GM12891 (cell line): Measurements from ENCODE around the gene SV2C.

ENCODE experiments used
- DNase-seq: peaks from one replicate; pipeline ENCODE4 v3.0.0; 2011; ENCODE audit warnings: low spot score; ENCODE audit not compliant: insufficient read length
- FAIRE-seq: peaks from 2 replicates; lab custom pipeline; 2011; peaks lifted over from hg19 to GRCh38; lab: Jason Lieb, UNC
- PAX5 ChIP-seq: IDR thresholded peaks from 2 replicates; pipeline ENCODE4 v1.6.1; 2011; ENCODE audit warnings: low read length, moderate library complexity, mild to moderate bottlenecking; ENCODE audit not compliant: insufficient read depth, severe bottlenecking
- POLR2A ChIP-seq: IDR thresholded peaks from 2 replicates; pipeline ENCODE4 v1.6.1; 2011; ENCODE audit warnings: low read depth, low read length, control low read depth
- POLR2AphosphoS5 ChIP-seq: IDR thresholded peaks from 2 replicates; pipeline ENCODE4 v1.6.1; 2011; ENCODE audit warnings: low read depth, low read length, control low read depth
- POU2F2 ChIP-seq: IDR thresholded peaks from 2 replicates; pipeline ENCODE4 v1.6.1; 2011; ENCODE audit warnings: low read depth, mild to moderate bottlenecking, control low read depth, low read length, moderate library complexity
- SPI1 ChIP-seq: IDR thresholded peaks from 2 replicates; pipeline ENCODE4 v1.6.1; 2011; ENCODE audit warnings: low read depth, low read length, control low read depth
- TAF1 ChIP-seq: IDR thresholded peaks from 2 replicates; pipeline ENCODE4 v1.6.1; 2011; ENCODE audit warnings: low read depth, low read length, control low read depth

Gene SV2C

DNA sequence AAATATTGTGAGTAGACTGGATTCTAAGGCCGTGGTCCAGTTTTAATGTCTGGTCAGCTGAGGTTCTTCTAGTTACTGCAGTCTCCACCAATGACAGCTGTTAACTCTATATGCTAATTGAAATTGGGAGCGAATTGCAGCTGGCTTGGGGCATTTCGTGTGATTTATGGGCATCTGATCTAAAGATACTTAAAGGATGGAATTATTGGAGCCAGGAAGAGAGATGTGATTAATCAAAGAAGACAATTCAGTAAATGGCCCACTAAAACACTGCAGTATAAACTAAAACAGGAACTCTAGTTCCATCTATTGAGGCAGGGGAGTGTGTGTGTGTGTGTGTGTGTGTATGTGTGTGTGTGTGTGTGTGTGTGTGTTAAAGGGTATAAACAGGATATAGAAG, 162.4 kb downstream of the SV2C start:
- TF ChIP-seq PAX5 (no peak), POLR2AphosphoS5 (no peak), POLR2A (no peak), POU2F2 (no peak), SPI1 (no peak), TAF1 (no peak)
- FAIRE-seq (no peak), DNase-seq (no peak)

- no peak for FAIRE-seq
- TF ChIP-seq POLR2A (no peak), POU2F2 (no peak), SPI1 (no peak), PAX5 (no peak), POLR2AphosphoS5 (no peak), TAF1 (no peak)
- no peak for DNase-seq
These were observed 166.4 kb downstream of the SV2C start for GRCh38 chr5:76249621-76250020.

- no peak for FAIRE-seq
- TF ChIP-seq SPI1 (no peak), POLR2A (no peak), POU2F2 (no peak), PAX5 (no peak), TAF1 (no peak), POLR2AphosphoS5 (no peak)
- DNase-seq, result no peak
These were observed 167.3 kb downstream of the SV2C start for GRCh38 chr5:76250463-76250862.

DNA sequence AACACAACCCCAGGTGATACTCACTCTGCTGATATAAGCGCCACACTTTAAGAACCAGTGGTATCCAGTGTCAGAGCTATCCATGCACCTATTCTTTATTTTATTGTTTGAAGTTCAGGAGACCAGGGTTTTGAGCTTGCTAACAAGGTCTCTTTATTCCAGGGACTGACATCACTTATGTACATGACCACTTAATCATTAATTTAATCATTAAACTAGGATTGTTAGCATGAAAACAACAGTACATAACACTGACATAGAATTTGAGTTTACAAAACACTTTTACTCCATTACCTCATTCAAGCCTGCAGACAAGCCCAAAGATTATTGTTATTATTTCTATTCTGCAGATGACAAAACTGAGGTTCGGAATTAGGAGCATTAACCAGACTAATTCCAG, 168.5 kb downstream of the SV2C start:
- DNase-seq (no peak), FAIRE-seq (no peak)
- no peak for TF ChIP-seq PAX5
- TF ChIP-seq POLR2AphosphoS5, result no peak
- no peak for TF ChIP-seq POLR2A
- TF ChIP-seq POU2F2, result no peak
- TF ChIP-seq SPI1, result no peak
- no peak for TF ChIP-seq TAF1

- FAIRE-seq, result no peak
- no peak for TF ChIP-seq POLR2A
- TF ChIP-seq TAF1, result no peak
These were observed 169.3 kb downstream of the SV2C start for GRCh38 chr5:76252437-76252836.

DNA sequence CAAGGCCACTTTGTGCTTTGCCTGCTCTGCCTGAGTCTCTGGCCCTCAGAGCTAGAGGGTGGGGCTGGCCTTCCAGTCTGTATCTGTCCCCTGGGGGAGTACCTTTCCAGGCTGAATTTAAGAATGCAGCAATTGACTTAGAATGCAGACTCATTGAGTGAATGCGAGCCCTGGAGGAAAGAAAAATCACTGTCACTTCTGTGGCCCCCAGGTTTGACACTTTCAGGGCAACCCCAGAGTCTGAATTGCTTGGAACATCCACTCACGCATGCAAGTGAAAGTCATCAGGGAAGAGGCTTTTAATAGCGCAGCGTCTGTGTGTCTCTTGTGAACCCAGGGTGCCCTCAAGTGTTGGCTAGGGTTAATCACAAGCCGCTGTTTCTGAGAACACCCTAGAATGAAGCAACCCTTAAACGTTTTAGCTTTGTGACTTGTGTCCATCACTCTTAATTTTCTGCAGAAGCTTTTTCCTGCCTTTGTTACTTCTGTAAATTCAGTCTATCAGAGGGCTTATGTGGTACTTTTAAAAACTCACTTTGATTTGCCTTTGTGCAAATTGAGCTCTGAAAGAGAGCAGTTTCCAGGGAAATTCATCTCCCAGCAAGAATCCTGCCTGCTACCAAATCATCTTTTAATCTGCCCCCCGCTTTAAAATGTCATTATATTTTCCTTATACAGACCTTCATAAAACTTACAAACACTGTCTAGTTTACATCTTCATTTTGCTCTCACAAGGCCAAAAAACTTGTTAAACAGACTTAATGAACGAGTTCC, 173.1 kb downstream of the SV2C start:
- FAIRE-seq, result peak; percentile 80
- peak; percentile 30 for DNase-seq
- TF ChIP-seq POU2F2 (peak; percentile 46; the same call in 1 of the 2 replicates), PAX5 (no peak), POLR2A (no peak)

More at GRCh38 chr5:76252437-76252836, 169.3 kb downstream of the SV2C start:
- no peak for DNase-seq

DNA sequence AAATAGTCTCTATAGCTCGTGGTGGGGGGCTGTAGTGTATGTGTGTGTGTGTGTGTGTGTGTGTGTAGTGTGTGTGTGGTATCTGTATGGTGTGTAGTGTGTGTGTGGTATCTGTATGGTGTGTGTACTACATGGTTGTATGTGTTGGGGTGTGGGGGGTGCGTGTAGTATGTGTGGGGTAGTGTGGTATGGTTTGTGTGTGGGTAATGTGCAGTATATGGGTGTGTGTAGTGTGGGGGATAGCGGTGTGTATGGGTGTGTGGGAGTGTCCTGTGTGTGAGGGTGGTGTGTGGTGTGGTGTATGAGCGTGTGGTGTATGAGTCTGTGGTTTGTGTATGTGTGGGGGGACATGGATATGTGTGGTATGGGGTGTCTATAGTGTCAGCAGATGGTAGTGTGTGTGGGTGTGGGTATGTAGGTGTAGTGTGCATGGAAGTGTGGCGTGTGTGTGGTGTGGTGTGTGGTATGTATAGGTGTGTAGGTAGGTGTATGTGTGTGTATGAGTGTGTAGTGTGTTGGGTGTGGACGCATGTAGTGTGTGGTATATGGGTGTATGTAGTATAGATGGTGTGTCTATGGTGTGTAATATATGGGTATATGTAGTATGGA, 174.1 kb downstream of the SV2C start:
- DNase-seq, result no peak
- peak; percentile 87 for FAIRE-seq
- TF ChIP-seq TAF1, result no peak
- TF ChIP-seq PAX5, result no peak
- no peak for TF ChIP-seq POLR2AphosphoS5
- no peak for TF ChIP-seq POU2F2
- no peak for TF ChIP-seq SPI1
- TF ChIP-seq POLR2A, result no peak

- TF ChIP-seq POLR2AphosphoS5 (no peak), TAF1 (no peak), POLR2A (no peak), PAX5 (no peak)
- FAIRE-seq (no peak), DNase-seq (no peak)
These were observed 174.7 kb downstream of the SV2C start for GRCh38 chr5:76257897-76258296.

GRCh38 chr5:76264681-76265080, 181.5 kb downstream of the SV2C start:
- DNase-seq (no peak), FAIRE-seq (no peak)
- TF ChIP-seq TAF1 (no peak), POU2F2 (no peak), SPI1 (no peak), POLR2AphosphoS5 (no peak), POLR2A (no peak), PAX5 (no peak)
